ENCODE results near the gene NOTO.

NOTO gene

GRCh38 chr2:73238976-73239375, 36.6 kb downstream of the NOTO start:
- H3K36me3 ChIP-seq (ENCODE audit: control insufficient read depth, insufficient read depth, low read length, severe bottlenecking), result peaks cover 43% of the 10 kb centered on the region

GRCh38 chr2:73239776-73240175, 37.4 kb downstream of the NOTO start:
- Histone ChIP-seq H3K9me3 (ENCODE audit: control insufficient read depth, low read length) (no peaks in the 10 kb centered on the region), H3K4me3 (ENCODE audit: low read length) (no peak overlapping the region), H3K36me3 (ENCODE audit: control insufficient read depth, insufficient read depth, low read length, severe bottlenecking) (peaks cover 51% of the 10 kb centered on the region), H3K27me3 (replicated peaks; ENCODE audit: control insufficient read depth, insufficient read depth, low read length) (no peaks in the 10 kb centered on the region), H3K4me1 (ENCODE audit: control insufficient read depth, insufficient read depth, low read length) (peaks cover 47% of the 10 kb centered on the region), H3K9ac (ENCODE audit: low read length) (no peak overlapping the region)
- no peak for DNase-seq (ENCODE audit: low read depth)

More at GRCh38 chr2:73238976-73239375, 36.6 kb downstream of the NOTO start:
- no peak for DNase-seq (ENCODE audit: low read depth)
- Histone ChIP-seq H3K9me3 (ENCODE audit: control insufficient read depth, low read length) (no peaks in the 10 kb centered on the region), H3K4me3 (ENCODE audit: low read length) (no peak overlapping the region), H3K27me3 (replicated peaks; ENCODE audit: control insufficient read depth, insufficient read depth, low read length) (no peaks in the 10 kb centered on the region), H3K4me1 (ENCODE audit: control insufficient read depth, insufficient read depth, low read length) (peaks cover 46% of the 10 kb centered on the region), H3K9ac (ENCODE audit: low read length) (no peak overlapping the region)

- H3K27me3 ChIP-seq (replicated peaks; ENCODE audit: control insufficient read depth, insufficient read depth, low read length), result no peaks in the 10 kb centered on the region
- H3K9me3 ChIP-seq (ENCODE audit: control insufficient read depth, low read length), result no peaks in the 10 kb centered on the region
- H3K4me3 ChIP-seq (ENCODE audit: low read length), result no peak overlapping the region
- peaks cover 18% of the 10 kb centered on the region for H3K4me1 ChIP-seq (ENCODE audit: control insufficient read depth, insufficient read depth, low read length)
- DNase-seq (ENCODE audit: low read depth), result peak; percentile 90
- peaks cover 89% of the 10 kb centered on the region for H3K36me3 ChIP-seq (ENCODE audit: control insufficient read depth, insufficient read depth, low read length, severe bottlenecking)
- H3K9ac ChIP-seq (ENCODE audit: low read length), result no peak overlapping the region
Observed at GRCh38 chr2:73243884-73244570, 41.7 kb downstream of the NOTO start.

- H3K27me3 ChIP-seq (replicated peaks; ENCODE audit: control insufficient read depth, insufficient read depth, low read length), result no peaks in the 10 kb centered on the region
- no peak for DNase-seq (ENCODE audit: low read depth)
- H3K9ac ChIP-seq (ENCODE audit: low read length), result no peak overlapping the region
- H3K9me3 ChIP-seq (ENCODE audit: control insufficient read depth, low read length), result no peaks in the 10 kb centered on the region
- H3K4me1 ChIP-seq (ENCODE audit: control insufficient read depth, insufficient read depth, low read length), result peaks cover 13% of the 10 kb centered on the region
- peaks cover 91% of the 10 kb centered on the region for H3K36me3 ChIP-seq (ENCODE audit: control insufficient read depth, insufficient read depth, low read length, severe bottlenecking)
- H3K4me3 ChIP-seq (ENCODE audit: low read length), result no peak overlapping the region
Observed at GRCh38 chr2:73244580-73244979, 42.2 kb downstream of the NOTO start.

GRCh38 chr2:73246850-73247249, 44.5 kb downstream of the NOTO start:
- H3K27me3 ChIP-seq (replicated peaks; ENCODE audit: control insufficient read depth, insufficient read depth, low read length), result no peaks in the 10 kb centered on the region
- no peaks in the 10 kb centered on the region for H3K9me3 ChIP-seq (ENCODE audit: control insufficient read depth, low read length)
- peaks cover 5% of the 10 kb centered on the region for H3K4me1 ChIP-seq (ENCODE audit: control insufficient read depth, insufficient read depth, low read length)
- H3K36me3 ChIP-seq (ENCODE audit: control insufficient read depth, insufficient read depth, low read length, severe bottlenecking), result peaks cover 97% of the 10 kb centered on the region
- no peak for DNase-seq (ENCODE audit: low read depth)
- no peak overlapping the region for H3K4me3 ChIP-seq (ENCODE audit: low read length)
- H3K9ac ChIP-seq (ENCODE audit: low read length), result no peak overlapping the region

- no peaks in the 10 kb centered on the region for H3K4me1 ChIP-seq (ENCODE audit: control insufficient read depth, insufficient read depth, low read length)
- H3K27me3 ChIP-seq (replicated peaks; ENCODE audit: control insufficient read depth, insufficient read depth, low read length), result no peaks in the 10 kb centered on the region
- H3K9ac ChIP-seq (ENCODE audit: low read length), result no peak overlapping the region
- H3K4me3 ChIP-seq (ENCODE audit: low read length), result no peak overlapping the region
- DNase-seq (ENCODE audit: low read depth), result no peak
- no peaks in the 10 kb centered on the region for H3K9me3 ChIP-seq (ENCODE audit: control insufficient read depth, low read length)
- H3K36me3 ChIP-seq (ENCODE audit: control insufficient read depth, insufficient read depth, low read length, severe bottlenecking), result peaks cover 97% of the 10 kb centered on the region
Observed at GRCh38 chr2:73249636-73250035, 47.3 kb downstream of the NOTO start.

- Histone ChIP-seq H3K4me1 (ENCODE audit: control insufficient read depth, insufficient read depth, low read length) (peaks cover 3% of the 10 kb centered on the region), H3K36me3 (ENCODE audit: control insufficient read depth, insufficient read depth, low read length, severe bottlenecking) (peaks cover 85% of the 10 kb centered on the region), H3K4me3 (ENCODE audit: low read length) (no peak overlapping the region), H3K27me3 (replicated peaks; ENCODE audit: control insufficient read depth, insufficient read depth, low read length) (no peaks in the 10 kb centered on the region), H3K9ac (ENCODE audit: low read length) (no peak overlapping the region), H3K9me3 (ENCODE audit: control insufficient read depth, low read length) (no peaks in the 10 kb centered on the region)
- DNase-seq (ENCODE audit: low read depth), result no peak
Observed at GRCh38 chr2:73250872-73251846, 48.8 kb downstream of the NOTO start.

- Histone ChIP-seq H3K36me3 (ENCODE audit: control insufficient read depth, insufficient read depth, low read length, severe bottlenecking) (peaks cover 72% of the 10 kb centered on the region), H3K9me3 (ENCODE audit: control insufficient read depth, low read length) (no peaks in the 10 kb centered on the region), H3K27me3 (replicated peaks; ENCODE audit: control insufficient read depth, insufficient read depth, low read length) (no peaks in the 10 kb centered on the region), H3K4me3 (ENCODE audit: low read length) (no peak overlapping the region), H3K4me1 (ENCODE audit: control insufficient read depth, insufficient read depth, low read length) (peaks cover 3% of the 10 kb centered on the region), H3K9ac (ENCODE audit: low read length) (no peak overlapping the region)
- DNase-seq (ENCODE audit: low read depth), result no peak
Observed at GRCh38 chr2:73252238-73253027, 50.1 kb downstream of the NOTO start.

GRCh38 chr2:73253400-73253799, 51.0 kb downstream of the NOTO start:
- no peak for DNase-seq (ENCODE audit: low read depth)
- Histone ChIP-seq H3K4me1 (ENCODE audit: control insufficient read depth, insufficient read depth, low read length) (peaks cover 3% of the 10 kb centered on the region), H3K36me3 (ENCODE audit: control insufficient read depth, insufficient read depth, low read length, severe bottlenecking) (peaks cover 63% of the 10 kb centered on the region), H3K9ac (ENCODE audit: low read length) (no peak overlapping the region), H3K4me3 (ENCODE audit: low read length) (no peak overlapping the region), H3K27me3 (replicated peaks; ENCODE audit: control insufficient read depth, insufficient read depth, low read length) (no peaks in the 10 kb centered on the region), H3K9me3 (ENCODE audit: control insufficient read depth, low read length) (no peaks in the 10 kb centered on the region)

GRCh38 chr2:73253901-73254300, 51.5 kb downstream of the NOTO start:
- H3K4me3 ChIP-seq (ENCODE audit: low read length), result no peak overlapping the region
- peaks cover 3% of the 10 kb centered on the region for H3K4me1 ChIP-seq (ENCODE audit: control insufficient read depth, insufficient read depth, low read length)
- no peak for DNase-seq (ENCODE audit: low read depth)
- no peaks in the 10 kb centered on the region for H3K9me3 ChIP-seq (ENCODE audit: control insufficient read depth, low read length)
- H3K36me3 ChIP-seq (ENCODE audit: control insufficient read depth, insufficient read depth, low read length, severe bottlenecking), result peaks cover 58% of the 10 kb centered on the region
- H3K27me3 ChIP-seq (replicated peaks; ENCODE audit: control insufficient read depth, insufficient read depth, low read length), result no peaks in the 10 kb centered on the region
- no peak overlapping the region for H3K9ac ChIP-seq (ENCODE audit: low read length)

Measured in adipocyte (in vitro differentiated cells).